Suprapubic skin (tissue), 4 donors: ENCODE results near the gene UBR1.

ENCODE experiments used
- EP300 ChIP-seq: sonication (generic); formaldehyde crosslinking; IDR thresholded peaks from one replicate; pipeline ENCODE4 v1.6.1; 2017; ENCODE audit warnings: antibody characterized with exemption
- POLR2A ChIP-seq, 2 donors: fragments of 450-650 bp; IDR thresholded peaks; one replicate each; pipeline ENCODE4 v1.6.1; 2017; ENCODE audit warnings: antibody characterized with exemption in 2 of 2, mild to moderate bottlenecking in 2 of 2, moderate library complexity in 2 of 2
- POLR2AphosphoS5 ChIP-seq, 3 donors: sonication (generic); formaldehyde crosslinking; IDR thresholded peaks; one replicate each; pipeline ENCODE4 v1.6.1; 2017; ENCODE audit warnings: antibody characterized with exemption in 3 of 3
- TF ChIP-seq, protein P1 (sequence below), 2 donors: fragments of 200-600 bp in 1 of 2; fragments of 450-650 bp in 1 of 2; sonication (generic) in 1 of 2; IDR thresholded peaks; one replicate each; pipeline ENCODE4 v1.5.1; 2016 to 2019; ENCODE audit warnings: antibody characterized with exemption in 2 of 2, mild to moderate bottlenecking in 1 of 2, moderate library complexity in 1 of 2

DNA sequence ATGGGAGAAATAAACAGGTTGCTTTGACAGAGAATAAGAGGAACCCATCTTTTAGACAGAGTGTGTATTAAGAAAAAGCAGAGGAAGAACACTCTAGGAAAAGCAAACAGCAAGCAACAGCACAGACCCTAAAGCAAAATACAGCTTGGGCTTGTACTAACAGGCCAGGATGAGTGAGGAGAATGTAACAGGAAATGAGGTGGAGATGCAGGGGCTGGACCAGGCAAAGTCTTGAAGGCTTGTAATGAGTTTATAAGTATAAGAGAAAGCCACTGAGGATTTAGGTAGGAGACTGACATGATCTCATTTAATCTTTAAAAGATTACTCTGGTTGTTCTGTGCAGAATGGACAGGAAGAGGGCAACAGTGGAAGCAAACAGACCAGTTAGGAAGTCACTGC, 4.9 kb downstream of the UBR1 start:
- TF ChIP-seq, protein P1, sequence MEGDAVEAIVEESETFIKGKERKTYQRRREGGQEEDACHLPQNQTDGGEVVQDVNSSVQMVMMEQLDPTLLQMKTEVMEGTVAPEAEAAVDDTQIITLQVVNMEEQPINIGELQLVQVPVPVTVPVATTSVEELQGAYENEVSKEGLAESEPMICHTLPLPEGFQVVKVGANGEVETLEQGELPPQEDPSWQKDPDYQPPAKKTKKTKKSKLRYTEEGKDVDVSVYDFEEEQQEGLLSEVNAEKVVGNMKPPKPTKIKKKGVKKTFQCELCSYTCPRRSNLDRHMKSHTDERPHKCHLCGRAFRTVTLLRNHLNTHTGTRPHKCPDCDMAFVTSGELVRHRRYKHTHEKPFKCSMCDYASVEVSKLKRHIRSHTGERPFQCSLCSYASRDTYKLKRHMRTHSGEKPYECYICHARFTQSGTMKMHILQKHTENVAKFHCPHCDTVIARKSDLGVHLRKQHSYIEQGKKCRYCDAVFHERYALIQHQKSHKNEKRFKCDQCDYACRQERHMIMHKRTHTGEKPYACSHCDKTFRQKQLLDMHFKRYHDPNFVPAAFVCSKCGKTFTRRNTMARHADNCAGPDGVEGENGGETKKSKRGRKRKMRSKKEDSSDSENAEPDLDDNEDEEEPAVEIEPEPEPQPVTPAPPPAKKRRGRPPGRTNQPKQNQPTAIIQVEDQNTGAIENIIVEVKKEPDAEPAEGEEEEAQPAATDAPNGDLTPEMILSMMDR (IDR thresholded peaks at IDR 0.05) = no peak
- TF ChIP-seq EP300 = no peak
- no peak for TF ChIP-seq POLR2AphosphoS5 (IDR thresholded peaks at IDR 0.05)
- TF ChIP-seq POLR2A (IDR thresholded peaks at IDR 0.05) = no peak
